KBM-7 (cell line): ENCODE measurements around the gene CAPN9.
"Not testable (repeated sequence)": the region's sequence is repeated elsewhere in the genome, so short reads cannot be mapped to it uniquely, and the experiment has no call there.

Experiments
- DNase-seq: peaks from one replicate; pipeline ENCODE4 v3.0.0-alpha.2; 2015
- in situ Hi-C: fragments of 300-500 bp; cut with MboI; formaldehyde crosslinking; loops from 2 replicates; pipeline ENCODE4 v1.14.3; 2020; ENCODE audit warnings: low sequenced_read_pairs, low pct_unique_long_range_greater_than_20kb, mixed read lengths

The CAPN9 gene

GRCh38 chr1:230709619-230710542 lies 37.3 kb upstream of the CAPN9 start:
- in situ Hi-C loops, result no loop called here
- DNase-seq, result no peak

- in situ Hi-C loops, result no loop called here
- no peak for DNase-seq
These were observed 36.7 kb upstream of the CAPN9 start for GRCh38 chr1:230710543-230710904.

DNA sequence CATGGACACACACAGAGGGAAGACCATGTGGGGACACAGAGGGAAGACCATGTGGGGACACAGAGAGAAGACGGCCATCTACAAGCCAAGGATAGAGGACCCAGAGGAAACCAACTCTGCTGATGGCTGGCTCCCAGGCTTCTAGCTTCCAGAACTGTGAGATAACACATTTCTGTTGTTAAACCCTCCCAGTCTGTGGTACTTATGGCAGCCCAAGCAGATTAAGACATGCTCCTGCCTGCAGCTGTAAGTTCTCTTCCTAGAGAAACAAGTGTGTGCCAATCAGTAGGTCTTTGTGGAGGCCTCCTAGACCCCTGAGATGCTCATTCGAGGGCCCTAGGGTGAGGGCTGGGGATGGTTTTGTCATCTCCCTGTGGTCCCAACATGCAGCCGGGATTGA lies 35.9 kb upstream of the CAPN9 start:
- in situ Hi-C loops, result no loop called here
- no peak for DNase-seq

- in situ Hi-C loops, result no loop called here
- no peak for DNase-seq
These were observed 34.7 kb upstream of the CAPN9 start for GRCh38 chr1:230712470-230712942.

DNA sequence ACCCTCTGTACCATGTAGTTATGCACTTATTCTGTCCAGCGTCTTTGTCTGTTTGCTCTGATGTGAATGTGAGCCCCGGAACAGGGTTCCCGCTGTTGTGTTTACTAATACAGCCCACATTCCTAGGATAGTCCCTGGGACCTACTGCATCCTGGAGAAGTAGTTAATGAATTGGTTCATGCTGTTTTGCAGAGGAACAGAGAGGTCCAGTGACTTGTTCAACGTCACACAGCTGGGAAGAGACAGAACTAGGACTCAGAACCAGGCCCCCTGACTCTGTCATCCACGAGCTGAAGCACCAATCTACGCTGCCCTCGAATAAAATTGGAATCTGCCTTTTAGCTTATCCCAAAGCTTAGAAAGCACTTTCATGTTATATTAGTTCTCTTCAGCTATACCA lies 34.0 kb upstream of the CAPN9 start:
- DNase-seq, result no peak
- in situ Hi-C loops, result no loop called here

DNA sequence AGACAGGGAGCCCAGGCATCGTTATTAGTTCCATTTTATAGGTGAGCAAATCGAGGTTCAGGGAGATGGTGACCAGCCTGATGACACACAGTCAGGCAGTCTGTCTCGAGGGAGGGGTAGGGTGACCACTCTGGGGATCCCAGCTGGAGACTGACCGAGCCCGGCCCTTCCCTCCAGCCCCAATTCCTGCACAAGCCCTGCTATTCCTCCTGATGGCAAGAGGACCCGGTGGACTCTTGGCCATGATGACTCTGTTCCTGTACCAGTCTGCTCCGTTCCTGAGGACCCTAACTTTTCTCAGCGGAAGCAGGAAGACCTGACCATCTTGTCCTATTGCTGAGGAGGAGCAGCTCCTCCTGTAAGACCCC lies 33.7 kb upstream of the CAPN9 start:
- in situ Hi-C loops, result no loop called here
- no peak for DNase-seq

DNA sequence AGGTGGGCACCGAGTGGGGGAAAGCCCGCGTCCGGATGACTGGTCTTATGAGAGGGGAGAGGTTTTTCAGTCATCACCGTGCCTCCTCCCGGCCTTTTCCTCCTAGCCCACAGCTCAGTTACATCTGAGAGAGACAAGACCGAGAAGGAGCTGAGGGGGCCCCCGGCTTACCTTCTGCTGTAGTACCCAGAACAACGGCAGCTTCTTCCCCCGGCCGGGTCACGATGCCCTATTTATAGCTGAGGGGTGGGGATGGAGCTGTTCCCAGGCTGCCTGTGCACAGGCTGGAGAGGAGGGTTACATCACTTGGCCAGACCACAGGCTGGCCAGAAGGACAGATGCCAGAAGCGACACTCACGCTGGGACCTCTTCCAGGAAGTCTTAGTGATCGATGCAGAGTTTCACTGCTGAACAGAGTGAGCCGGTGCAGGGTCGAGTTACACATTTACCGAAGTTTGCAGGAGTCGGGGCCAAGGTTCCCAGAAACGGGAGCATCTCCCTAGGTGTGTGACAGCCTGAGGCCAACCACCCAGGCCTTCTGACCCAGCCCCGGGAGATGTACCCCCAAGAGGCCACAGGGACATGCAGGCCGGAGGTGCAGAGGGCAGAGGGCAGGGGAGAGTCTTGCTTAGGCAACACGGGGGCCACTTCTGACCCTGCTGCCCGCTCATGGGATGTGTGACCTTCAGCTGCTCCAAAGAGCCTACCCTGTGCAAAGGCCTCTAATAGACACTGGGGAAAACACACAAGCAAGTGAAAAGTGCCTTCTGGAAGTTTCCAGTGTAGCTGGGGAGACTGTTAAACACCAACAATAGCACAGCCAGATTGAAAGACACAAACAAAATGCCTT lies 33.0 kb upstream of the CAPN9 start, which contains the start of gene AGT:
AGT (minus strand) TSS at position 208 of the 850 bp plus-strand sequence. CDS start 3,299 bp downstream, outside the sequence.
- in situ Hi-C loops, result no loop called here
- no peak for DNase-seq

GRCh38 chr1:230715510-230715909 lies 31.7 kb upstream of the CAPN9 start:
- in situ Hi-C loops, result no loop called here
- no peak for DNase-seq

DNA sequence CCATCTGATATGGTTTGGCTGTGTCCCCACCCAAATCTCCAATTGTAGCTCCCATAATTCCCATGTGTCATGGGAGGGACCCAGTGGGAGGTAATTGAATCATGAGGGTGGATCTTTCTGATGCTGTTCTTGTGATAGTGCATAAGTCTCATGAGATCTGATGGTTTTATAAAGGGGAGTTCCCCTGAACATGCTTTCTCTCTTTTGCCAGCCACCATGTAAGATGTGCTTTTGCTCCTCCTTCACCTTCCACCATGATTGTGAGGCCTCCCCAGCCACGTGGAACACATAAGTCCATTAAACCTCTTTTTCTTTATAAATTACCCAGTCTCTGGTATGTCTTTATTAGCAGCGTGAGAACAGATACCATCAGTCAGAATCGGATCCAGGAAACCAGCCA lies 30.7 kb upstream of the CAPN9 start:
- in situ Hi-C loops, result not testable (repeated sequence)

GRCh38 chr1:230717251-230717650 lies 29.9 kb upstream of the CAPN9 start:
- no peak for DNase-seq
- in situ Hi-C loops, result no loop called here

More for the DNA sequence above, 30.7 kb upstream of the CAPN9 start:
- DNase-seq, result not testable (repeated sequence)

- DNase-seq, in situ Hi-C loops: not testable (repeated sequence)
These were observed 25.2 kb upstream of the CAPN9 start for GRCh38 chr1:230721849-230722522.

- DNase-seq, result no peak
- in situ Hi-C loops, result no loop called here
These were observed 21.8 kb upstream of the CAPN9 start for GRCh38 chr1:230725256-230726012.

DNA sequence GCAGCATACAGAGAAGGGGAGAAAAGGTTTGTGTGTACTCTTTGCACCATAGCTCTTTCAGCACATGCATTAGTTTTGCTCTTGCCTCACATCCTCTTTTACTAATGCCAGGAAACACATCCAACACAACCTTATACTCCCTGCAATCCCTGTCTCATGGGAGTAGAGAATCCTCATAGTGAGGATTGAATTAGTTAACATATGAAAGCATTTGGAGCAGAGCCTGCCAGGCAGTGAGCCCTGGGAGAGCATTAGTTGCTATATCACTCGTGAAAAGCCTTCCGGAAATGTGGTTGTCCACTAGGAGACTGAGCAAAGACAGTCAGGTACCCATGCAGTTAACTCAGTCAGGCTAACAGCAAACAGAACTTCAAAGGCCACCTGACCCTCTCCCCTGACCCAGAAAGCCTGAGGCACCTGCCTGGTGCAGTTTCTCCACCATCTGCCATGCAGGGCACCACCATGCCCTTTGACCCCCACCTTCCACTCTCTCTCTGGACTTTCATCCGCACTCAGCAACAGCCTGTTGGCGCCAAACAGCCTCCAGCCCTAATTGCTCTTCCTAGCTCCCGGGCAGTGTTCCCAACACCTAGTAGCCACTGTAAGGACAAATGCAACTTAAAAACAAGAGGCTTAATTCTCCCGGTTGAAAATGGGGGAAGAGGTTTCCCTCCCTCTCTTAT lies 18.3 kb upstream of the CAPN9 start:
- DNase-seq, result no peak
- in situ Hi-C loops, result no loop called here

DNA sequence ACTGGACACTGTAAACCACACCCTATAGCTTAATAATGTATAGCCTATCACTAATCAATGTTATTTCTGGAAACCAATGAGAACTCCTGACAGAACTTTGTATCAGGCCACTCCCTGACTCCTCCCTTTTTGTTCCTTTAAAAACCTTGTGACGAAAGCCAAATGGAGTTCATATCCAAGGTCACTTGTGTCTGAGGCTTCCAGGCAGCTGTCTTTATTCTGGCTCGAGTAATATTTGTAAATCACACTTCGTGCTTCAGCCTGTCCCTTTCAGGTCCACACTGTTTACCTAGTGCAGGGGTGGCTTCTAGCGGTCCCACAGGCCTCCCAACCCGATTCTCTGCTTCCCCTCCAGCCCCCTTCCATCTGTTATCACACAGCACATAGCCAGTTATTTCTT lies 16.2 kb upstream of the CAPN9 start:
- in situ Hi-C loops, result no loop called here
- no peak for DNase-seq

- no peak for DNase-seq
- in situ Hi-C loops, result no loop called here
These were observed 11.7 kb upstream of the CAPN9 start for GRCh38 chr1:230735447-230735846.

- in situ Hi-C loops, result no loop called here
- DNase-seq, result no peak
These were observed 9.4 kb upstream of the CAPN9 start for GRCh38 chr1:230737622-230738262.

- in situ Hi-C loops, result no loop called here
- DNase-seq, result no peak
These were observed 7.5 kb upstream of the CAPN9 start for GRCh38 chr1:230739564-230740290.
